Skeletal muscle cell (primary cell): Measurements from ENCODE around the gene MAPK8.

Experiments
- DNase-seq: peaks from one replicate; pipeline ENCODE4 v3.0.0-alpha.2; 2010; ENCODE audit warnings: low read depth
- H3K4me3 ChIP-seq: 2 replicates; pipeline ENCODE4 v1.5.1; 2011; ENCODE audit warnings: low read depth, mild to moderate bottlenecking, control low read depth, low read length, moderate library complexity

MAPK8 gene

DNA sequence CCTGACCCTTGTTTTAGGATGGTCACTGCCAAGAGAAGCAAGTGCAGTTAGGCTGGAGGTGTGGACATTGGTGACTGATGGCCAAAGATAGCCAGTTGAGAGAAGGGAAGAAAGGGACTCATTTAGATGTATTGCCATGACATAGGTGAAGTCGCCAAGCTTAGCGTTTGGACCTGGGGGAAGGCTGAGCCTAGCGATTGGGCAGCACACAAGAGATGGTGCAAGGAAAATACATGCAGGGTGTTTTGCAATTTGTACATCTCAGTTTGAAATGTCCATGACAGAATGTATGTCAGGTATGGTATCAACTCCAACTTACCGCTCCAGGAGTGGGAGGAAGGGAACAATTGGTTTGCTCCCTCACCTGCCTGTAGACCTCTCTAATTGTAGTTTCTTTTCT is 134.3 kb downstream of the MAPK8 start:
- no peak overlapping the region for H3K4me3 ChIP-seq
- no peak for DNase-seq

DNA sequence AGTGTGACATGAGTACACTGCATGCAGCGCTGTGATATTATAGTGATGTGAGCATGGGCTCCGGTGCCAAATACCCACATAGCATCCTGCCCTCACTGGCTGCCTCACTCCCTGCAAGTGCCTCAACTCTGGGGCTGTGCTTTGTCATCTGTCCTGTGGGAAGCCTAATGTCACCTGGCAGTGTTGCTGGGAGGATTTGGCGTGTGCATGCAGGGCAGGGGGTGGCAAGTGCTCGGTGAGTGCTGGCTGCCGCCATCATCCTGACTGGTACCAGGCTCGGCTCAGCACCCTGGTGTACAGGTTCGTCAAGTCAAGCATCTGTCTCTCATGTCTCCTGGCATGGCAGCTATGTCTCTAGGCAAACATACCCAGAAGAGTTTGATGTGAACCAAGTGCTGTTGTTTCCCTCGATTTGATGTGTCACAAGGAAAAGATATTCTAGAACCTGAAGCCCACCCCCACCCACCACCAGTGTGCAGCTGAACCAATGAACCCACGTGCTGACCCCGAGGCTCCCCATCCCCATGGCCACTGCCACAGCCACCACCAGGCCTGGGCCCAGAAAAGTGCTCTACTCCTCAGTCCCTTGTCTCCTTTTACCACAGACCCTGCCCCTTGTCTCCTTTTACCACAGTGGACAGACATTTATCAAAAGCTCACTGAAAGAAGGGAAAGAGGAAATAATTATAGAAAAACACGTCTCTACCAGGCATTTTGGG is 135.8 kb downstream of the MAPK8 start:
- no peak for DNase-seq
- H3K4me3 ChIP-seq = no peak overlapping the region

DNA sequence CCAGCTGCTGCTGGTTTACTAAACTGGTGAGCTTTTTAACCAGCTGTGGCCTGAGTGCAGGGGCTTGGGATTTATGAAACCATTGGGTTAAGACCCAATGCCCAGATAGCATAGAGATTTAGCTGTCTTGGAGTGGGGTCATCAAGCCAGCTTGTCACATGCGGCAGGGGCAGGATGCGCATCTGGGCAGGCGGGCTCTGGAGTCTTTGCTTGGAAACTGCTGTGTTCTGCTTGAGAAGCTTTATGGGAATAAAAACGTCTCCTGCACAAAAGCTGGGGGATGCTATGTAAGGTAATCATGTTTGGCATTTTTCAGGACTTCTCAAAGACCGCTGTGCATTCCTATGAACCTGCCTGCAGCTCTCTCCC is 136.3 kb downstream of the MAPK8 start:
- DNase-seq = no peak

DNA sequence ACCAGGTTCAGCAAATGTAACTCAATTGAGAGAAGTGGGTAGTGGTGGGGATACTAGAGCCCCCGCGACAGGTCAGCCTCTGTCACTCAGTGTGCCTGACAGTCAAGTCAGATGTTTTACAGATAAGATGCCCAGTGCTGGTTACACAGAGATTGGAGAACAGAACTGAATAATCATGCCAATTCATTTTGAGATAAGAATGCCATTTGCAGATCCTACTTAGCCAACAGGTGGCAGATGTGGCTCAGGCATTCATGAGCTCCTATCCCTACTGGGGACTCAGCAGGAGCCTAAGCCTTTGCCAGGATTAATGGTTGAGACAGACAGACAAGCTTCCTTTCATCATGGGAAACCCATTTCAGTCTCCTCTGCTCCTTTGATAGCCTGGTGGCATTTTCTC is 137.8 kb downstream of the MAPK8 start:
- H3K4me3 ChIP-seq = no peak overlapping the region
- no peak for DNase-seq

More for the DNA sequence above, 136.3 kb downstream of the MAPK8 start:
- no peak overlapping the region for H3K4me3 ChIP-seq

DNA sequence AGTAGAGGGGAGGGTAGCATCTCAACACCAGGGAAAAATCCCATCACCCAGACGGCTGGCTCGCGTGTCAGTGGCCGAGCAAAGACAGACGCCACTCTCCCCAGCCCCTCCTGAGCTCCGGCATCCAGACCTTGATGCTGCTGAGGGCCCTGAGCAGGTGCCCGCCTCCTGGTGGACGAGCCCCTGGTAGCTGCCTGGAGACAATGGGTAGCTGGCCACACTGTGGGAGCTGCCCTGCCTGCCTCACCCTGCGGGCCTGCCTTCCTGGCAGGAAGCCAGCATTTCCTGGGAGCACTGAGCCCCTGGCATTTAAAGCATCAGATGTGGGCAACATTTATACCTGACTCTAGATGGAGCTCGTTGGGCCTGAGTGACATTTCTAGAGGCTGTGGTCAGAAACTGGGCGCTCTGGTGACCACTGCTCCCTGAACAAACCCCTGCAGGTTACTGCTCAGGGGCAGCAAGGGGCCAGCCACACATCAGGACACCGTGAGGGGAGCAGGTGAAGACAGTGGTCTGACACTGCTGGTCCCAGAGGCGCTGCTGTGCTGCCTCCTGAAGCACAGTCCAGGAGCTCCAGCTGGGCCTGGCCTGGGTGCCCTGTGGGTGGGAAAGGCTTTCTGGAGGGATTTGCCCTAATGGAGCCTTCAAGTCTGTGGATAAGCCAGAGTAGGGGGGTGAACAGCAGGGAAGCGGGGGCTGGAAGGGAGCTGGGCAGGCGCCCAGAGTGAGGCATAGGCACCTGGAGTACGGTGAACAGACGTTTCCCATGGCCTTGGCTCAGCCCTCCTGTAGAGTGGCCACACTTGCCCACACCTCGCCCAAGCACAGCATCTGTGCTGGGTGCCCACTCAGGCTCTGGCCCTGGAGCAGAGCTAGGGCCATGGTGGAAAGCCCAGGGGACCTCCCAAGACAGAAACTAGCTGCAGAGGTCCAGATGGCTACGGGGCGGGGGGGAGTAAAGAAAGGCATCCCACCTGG is 138.7 kb downstream of the MAPK8 start:
- DNase-seq = no peak

DNA sequence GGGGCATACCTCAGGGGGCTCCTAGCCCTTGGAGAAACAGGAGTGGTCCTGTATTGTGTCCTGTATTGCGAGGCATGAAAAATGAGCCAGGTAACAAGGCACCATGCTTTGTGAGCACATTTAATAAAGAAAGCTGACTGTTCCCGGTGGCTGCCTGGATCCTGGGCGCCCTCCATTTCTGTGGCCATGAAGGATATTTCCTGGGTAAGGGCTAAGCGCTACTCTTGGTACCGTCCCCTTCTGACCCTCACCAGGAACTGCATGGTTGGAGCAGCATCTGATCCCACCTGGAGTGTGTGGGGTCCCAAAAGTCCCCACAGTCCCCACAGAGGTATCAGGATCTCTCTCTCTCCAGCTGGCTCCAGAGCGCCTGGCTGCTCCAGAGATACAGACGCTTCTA is 139.5 kb downstream of the MAPK8 start:
- no peak overlapping the region for H3K4me3 ChIP-seq
- DNase-seq = no peak

More for the DNA sequence above, 138.7 kb downstream of the MAPK8 start:
- H3K4me3 ChIP-seq = no peak overlapping the region

DNA sequence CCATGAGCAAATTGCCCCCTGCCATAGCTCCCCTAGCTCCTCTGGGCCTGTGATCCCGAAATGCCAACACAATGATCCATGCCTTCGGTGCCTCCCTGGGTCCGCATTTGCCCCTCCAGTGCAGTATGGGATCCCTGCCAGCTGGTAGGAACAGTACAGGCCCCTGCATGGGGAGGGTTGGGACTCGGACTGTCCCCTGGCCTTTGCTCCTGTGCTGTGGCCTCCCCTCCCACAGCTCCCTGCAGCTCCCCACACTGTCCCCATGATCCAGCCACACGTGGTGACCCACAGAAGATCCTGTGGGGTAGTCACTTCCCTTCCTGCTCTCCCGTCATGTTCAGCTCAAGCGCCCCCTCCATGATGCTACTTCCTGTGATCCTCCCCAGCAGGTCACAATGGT is 140.3 kb downstream of the MAPK8 start:
- H3K4me3 ChIP-seq = no peak overlapping the region
- no peak for DNase-seq

DNA sequence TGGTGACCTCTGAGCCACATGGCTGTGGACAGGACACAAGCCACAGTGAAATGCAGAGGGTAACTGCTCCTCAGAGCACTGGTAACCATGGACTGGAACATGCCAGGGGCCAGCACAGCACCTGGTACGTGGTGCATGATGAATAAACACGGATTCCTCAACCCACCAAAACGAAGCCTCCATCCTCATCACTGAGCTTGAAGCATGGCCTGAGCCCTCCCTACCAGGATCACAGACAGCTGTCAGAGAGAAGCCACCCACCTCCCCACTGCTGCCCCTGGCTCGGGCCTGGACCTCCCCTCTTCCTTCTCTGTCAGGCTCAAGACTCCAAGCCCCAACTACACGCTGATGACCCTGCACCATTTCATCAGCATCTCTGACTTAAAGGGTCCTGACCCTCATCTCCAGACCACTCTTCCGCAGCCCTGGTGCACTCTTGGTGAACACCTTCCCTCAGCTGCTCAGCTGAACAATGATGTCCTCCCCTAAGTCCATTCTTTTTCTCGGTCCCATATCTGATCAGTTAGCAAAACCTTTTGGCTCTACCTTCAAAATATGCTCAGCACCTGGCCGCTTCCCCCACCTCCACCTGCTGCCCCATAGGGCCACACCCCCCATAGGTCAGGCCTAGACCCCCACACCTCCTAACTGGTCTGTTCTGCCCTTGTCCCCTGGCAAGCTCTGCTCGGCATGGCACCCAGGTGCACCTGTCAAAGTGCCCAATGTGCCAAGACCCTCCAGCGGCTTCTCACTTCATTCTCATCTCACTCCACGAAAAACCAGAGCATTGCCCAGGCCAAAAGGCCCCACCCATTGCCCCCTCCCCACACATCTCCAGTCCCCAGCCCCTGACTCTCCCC is 141.1 kb downstream of the MAPK8 start:
- H3K4me3 ChIP-seq = no peak overlapping the region
- no peak for DNase-seq

DNA sequence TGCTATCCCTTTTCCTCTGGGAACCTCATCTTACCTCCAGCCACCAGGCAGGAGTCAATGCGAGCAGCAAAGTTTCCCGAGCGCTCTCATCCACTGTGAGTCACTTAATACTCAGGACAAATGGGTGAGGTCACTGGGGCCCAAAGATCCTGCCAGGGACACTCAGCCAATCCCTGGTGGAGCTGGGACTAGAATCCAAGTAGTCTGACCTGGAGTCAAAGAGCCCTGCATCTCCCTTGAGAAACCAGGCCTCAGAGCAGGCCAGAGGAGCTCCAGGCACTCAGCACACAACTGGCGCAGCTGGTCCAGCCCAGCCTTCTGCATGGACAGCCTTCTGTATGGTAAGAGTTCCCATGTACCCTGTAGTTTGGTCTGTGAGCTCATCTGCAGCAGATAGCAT is 142.3 kb downstream of the MAPK8 start:
- DNase-seq = no peak
- no peak overlapping the region for H3K4me3 ChIP-seq

DNA sequence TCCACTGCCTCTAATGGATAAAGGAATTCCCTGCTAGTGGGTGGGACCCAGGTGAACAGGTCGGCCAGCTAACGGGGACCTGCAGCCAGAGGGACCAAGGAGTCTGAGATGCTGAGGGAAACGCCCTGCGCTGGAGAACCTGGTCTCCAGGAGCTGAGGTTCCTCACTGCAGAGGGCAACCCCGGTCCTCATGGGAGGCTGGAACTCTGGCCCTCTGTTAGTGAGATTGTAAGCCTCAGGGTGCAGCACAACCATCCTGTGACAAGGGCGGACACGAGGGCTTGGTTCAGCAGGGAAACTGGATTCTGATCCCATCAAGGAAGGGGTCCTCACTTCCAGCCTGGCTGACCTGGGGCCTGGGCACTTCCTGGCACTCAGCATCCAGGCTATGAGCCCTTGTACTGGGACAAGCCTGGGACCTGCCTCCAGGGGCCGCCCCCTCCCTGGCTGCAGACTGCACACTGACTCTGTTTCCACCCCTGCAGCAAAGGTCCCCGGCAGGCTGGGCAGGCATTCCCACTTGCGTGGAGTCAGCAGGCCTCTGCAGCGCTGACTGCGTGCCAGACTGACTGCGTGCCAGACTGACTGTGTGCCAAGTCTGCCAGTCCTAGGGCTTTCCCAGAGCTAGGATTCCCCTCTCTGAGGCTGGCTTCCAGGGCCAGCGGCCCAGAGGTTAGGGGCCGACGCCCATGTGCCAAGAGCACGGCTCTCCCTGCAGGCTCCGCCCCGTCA is 143.2 kb downstream of the MAPK8 start:
- DNase-seq = no peak

DNA sequence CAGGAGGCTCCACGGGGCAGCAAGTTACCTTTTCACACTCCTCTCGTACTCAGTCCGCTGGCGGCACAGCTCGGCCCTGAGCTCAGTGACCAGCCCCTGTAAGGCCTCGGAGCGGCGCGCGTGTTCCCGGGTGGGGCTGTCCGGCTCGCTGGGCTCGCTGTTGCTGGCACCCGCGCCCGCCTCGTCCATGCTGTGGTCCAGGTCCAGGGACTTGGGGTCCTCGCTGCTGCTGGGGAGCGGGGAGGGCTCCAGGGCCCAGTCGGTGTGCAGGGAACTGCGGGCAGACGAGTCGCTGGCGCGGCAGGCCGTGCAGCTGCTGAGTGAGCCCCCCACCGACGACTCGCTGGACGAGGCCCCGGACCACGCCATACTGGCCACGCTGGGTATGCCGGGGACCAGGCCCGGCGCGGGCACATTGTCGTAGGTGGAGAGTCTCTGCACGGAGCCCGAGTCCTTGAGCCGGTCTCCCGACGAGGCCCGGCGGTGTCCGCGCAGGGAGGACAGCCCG is 143.8 kb downstream of the MAPK8 start:
- no peak overlapping the region for H3K4me3 ChIP-seq
- no peak for DNase-seq

More for the DNA sequence above, 143.2 kb downstream of the MAPK8 start:
- H3K4me3 ChIP-seq = no peak overlapping the region

DNA sequence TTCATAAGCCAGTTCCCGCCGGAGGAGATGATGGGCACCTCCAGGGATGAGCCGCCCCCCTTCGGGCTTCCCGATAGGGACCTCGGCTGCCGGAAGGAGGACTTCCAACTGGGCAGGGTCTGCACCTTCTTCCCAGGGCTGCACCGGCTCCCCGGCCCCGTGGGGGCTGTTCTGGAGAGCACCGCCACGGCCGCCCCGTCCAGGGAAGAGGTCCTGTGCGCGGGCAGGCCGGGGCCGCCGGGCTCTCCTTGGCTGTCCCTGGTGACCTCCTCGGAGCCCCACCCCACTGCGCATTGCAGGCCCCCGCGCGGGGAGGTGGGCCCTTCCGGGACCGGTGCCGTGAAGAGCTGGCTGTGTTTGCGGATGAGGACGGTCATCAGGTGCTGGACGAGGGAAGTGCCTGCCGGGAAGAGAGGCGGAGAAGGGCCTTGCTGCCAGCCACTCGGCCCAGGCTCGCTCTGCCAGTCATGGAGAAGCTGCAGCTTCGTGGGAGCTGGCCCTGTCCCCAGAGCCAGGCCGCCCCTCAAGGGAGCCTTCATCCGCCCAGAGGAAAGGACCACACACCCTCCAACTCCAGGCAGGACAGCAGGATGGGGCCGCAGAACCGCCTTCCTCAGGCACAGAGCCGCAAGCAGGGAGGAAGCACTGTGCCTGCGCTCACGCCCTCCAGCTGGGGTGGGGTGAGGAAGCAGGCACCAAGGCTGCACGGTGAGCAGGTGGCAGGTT is 144.4 kb downstream of the MAPK8 start:
- no peak overlapping the region for H3K4me3 ChIP-seq
- DNase-seq = no peak

DNA sequence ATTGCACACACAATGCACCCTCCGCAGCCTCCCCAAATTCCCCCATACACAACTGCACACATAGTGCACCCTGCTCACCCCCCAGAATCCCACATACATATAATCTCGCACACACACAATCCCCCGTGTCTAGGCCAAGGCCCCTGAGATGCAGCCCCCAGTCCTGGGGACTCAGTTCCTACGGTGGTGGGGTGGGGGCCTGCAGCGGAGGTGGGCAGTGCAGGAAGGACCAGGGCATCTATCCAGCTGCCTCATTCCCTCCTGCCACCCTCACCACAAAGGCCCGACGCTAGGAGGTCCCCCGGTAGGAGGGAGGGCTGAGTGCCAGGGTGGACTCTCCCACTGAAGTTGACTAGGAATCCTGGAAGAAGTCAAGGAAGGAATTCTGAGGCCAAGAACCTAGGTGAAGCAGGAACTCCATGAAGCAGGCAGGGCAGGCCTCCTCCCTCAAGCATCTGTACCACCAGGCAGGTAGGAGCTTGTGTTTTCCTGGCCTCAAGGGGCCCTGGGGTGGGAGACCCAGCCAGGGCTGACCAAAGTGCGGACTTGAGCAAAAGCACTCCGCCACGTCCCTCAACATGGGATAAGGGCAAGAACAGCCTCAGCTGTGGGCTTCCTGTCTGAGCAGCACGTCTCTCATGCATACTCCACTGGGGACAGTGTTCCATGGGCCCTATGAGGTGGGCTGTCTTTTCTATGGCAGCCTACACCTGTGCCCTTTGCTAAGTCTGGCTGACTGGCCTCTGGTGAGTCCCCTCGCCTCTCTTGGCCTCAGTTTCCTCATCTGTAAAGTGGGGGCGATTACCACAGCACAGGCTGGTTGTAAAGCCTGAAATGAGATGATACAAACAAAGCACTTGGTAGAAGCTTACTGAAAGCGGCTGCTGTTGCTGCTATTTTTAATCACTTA is 145.7 kb downstream of the MAPK8 start:
- no peak overlapping the region for H3K4me3 ChIP-seq
- no peak for DNase-seq

DNA sequence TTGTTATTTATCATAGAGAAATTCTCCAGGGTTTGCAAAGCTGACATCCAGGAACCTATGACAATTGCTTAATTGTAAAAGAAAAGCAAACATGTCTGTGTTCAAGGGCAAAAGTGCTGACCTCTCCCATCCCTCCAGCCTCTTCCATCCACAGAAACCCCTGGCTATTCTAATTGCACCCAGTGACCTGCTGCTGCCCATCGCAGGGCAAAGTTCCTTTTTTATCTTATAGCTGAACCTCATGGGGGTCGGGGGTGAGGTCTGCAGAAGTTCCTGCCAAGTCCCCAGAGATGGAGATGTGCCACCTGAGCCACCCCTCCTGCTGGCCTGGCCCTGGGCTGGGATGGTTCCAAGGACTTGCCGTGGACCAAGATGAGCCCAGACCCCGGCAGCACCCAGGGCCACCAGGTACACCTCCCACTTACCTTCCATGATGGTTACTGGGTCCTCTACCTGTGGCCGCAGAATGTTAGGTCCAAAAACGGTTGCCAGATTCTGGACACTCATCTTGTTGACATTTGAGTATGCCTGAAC is 146.5 kb downstream of the MAPK8 start:
- no peak overlapping the region for H3K4me3 ChIP-seq

DNA sequence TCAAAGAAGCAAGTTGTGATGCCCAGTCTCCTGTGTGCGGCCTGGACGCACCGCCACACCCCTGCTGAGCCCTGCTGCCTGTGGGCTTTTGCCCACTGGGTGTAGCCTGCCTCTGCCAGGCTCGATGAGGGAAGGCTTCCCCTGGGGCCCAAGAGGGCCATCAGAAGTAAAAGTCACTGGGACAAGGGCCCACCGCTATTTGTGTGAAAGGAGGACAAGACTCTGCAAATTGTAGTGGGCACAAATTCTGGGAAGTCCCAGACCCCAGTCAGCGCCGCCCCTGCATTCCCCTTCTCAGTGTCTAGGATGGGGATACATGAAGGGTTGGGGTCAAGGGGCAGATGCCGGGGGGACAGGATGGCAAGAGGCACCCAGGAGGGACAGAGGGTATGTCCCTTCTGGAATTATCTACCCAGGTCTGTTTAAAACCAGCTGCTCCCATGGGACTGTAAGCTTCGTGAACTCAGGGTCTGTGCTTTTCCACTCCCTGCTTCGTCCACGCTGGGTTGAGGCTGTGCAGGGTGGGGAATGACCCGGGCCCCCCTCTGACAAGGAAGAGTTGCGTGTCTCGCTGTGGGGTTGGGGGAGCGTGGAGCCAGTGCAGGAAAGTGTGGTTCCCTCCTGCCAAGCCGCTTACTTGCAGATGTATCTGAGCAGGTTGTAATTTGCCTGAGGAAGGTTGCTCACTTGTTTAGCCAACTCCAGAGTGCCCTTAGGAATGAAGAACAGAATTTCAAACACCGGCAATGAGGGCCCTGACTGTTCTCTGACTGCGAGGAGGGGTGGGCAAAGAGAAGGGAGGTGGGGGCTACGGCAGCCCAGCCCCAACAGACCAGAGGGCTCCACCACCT is 147.2 kb downstream of the MAPK8 start:
- no peak overlapping the region for H3K4me3 ChIP-seq
- DNase-seq = no peak

More for the DNA sequence above, 146.5 kb downstream of the MAPK8 start:
- no peak for DNase-seq
